ENCODE measurements around the gene GABBR2.

- TF ChIP-seq, protein P1, sequence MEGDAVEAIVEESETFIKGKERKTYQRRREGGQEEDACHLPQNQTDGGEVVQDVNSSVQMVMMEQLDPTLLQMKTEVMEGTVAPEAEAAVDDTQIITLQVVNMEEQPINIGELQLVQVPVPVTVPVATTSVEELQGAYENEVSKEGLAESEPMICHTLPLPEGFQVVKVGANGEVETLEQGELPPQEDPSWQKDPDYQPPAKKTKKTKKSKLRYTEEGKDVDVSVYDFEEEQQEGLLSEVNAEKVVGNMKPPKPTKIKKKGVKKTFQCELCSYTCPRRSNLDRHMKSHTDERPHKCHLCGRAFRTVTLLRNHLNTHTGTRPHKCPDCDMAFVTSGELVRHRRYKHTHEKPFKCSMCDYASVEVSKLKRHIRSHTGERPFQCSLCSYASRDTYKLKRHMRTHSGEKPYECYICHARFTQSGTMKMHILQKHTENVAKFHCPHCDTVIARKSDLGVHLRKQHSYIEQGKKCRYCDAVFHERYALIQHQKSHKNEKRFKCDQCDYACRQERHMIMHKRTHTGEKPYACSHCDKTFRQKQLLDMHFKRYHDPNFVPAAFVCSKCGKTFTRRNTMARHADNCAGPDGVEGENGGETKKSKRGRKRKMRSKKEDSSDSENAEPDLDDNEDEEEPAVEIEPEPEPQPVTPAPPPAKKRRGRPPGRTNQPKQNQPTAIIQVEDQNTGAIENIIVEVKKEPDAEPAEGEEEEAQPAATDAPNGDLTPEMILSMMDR (IDR thresholded peaks at IDR 0.05; ENCODE audit: low read length): no peak
- TF ChIP-seq EZH2 (optimal IDR thresholded peaks at IDR 0.05; ENCODE audit: low read depth, low read length) (no peak), EZH2phosphoT487 (IDR thresholded peaks at IDR 0.05; ENCODE audit: low read length) (no peak)
Observed at GRCh38 chr9:98345011-98345410, 363.7 kb downstream of the GABBR2 start.

All from MM.1S (cell line).